Activated CD8-positive, alpha-beta memory T cell treated with anti-CD3 and anti-CD28 coated beads, Interleukin-2, amount 50 U/mL, for 1 hour (primary cell): Measurements from ENCODE around the gene VIPAS39.

Experiments used
- DNase-seq: peaks from one replicate; pipeline ENCODE4 v3.0.0-alpha.2; 2020; ENCODE audit errors: extremely low read depth

VIPAS39 gene

GRCh38 chr14:77457522-77458248 lies at the start of gene VIPAS39, which contains the start of gene AHSA1:
VIPAS39 (minus strand) TSS chr14:77457601; CDS start chr14:77454102, 3,499 bp downstream.
AHSA1 (plus strand) TSS chr14:77458093; CDS start chr14:77458190, 97 bp downstream.
- DNase-seq = peak; percentile 86

- no peak for DNase-seq
Measured at GRCh38 chr14:77505031-77505430, 47.6 kb upstream of the VIPAS39 start.

- no peak for DNase-seq
Measured at GRCh38 chr14:77503138-77503537, 45.7 kb upstream of the VIPAS39 start.

GRCh38 chr14:77502109-77502782 lies 44.8 kb upstream of the VIPAS39 start:
- no peak for DNase-seq

GRCh38 chr14:77498984-77499527 lies 41.7 kb upstream of the VIPAS39 start:
- no peak for DNase-seq

GRCh38 chr14:77498120-77498979 lies 40.9 kb upstream of the VIPAS39 start, which contains the start of gene ISM2:
ISM2 (minus strand) TSS chr14:77498816; CDS start chr14:77498793, 23 bp downstream.
- DNase-seq = no peak

- DNase-seq = no peak
Measured at GRCh38 chr14:77495334-77495733, 37.9 kb upstream of the VIPAS39 start.

GRCh38 chr14:77491056-77491455 lies 33.7 kb upstream of the VIPAS39 start:
- no peak for DNase-seq

- no peak for DNase-seq
Measured at GRCh38 chr14:77490347-77490986, 33.1 kb upstream of the VIPAS39 start.

GRCh38 chr14:77489041-77489440 lies 31.6 kb upstream of the VIPAS39 start:
- no peak for DNase-seq

- DNase-seq = no peak
Measured at GRCh38 chr14:77488558-77488957, 31.2 kb upstream of the VIPAS39 start.

- DNase-seq = no peak
Measured at GRCh38 chr14:77485901-77486678, 28.7 kb upstream of the VIPAS39 start.

GRCh38 chr14:77485256-77485655 lies 27.9 kb upstream of the VIPAS39 start:
- no peak for DNase-seq

- no peak for DNase-seq
Measured at GRCh38 chr14:77482422-77482821, 25.0 kb upstream of the VIPAS39 start.

GRCh38 chr14:77478796-77479195 lies 21.4 kb upstream of the VIPAS39 start:
- DNase-seq = no peak

GRCh38 chr14:77478029-77478428 lies 20.6 kb upstream of the VIPAS39 start:
- DNase-seq = no peak

GRCh38 chr14:77475432-77476115 lies 18.2 kb upstream of the VIPAS39 start:
- DNase-seq = no peak

- DNase-seq = no peak
Measured at GRCh38 chr14:77474479-77475177, 17.2 kb upstream of the VIPAS39 start.

GRCh38 chr14:77473921-77474320 lies 16.5 kb upstream of the VIPAS39 start:
- no peak for DNase-seq
